ENCODE measurements around the gene IMPACT. TPM values are rescaled to one million over a fixed set of nuclear protein-coding genes. Genes with fewer than 3 reads are reported as not detected.

The IMPACT gene
- total RNA-seq, 4 donors from 2014 or later, result 14.9 to 22.9 (median 20.3) TPM

DNA sequence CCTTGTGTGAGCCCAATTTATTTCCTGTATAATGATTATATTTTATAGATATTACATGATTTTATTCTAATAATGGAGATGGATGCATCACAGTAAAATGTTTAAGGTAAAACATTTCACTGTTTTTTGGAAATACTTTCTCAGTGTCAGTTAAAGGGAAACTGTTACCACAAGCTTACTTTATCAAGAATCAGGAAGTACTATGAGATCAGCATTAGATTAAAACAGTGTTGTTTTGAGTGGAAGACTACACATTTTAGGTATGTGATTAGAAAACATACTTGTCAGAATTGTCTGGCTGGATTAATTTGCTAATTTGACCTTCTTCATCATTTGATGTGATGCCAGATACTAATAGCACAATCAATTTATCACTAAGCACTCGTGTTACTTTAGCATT lies 33.9 kb downstream of the IMPACT start, which contains the start of gene HRH4:
Gene HRH4 (plus strand): TSS at position 250 of the 400 bp plus-strand sequence. CDS start 92 bp downstream, at position 342.
- no peak for ATAC-seq (ENCODE audit: low FRiP score)
- DNase-seq (ENCODE audit: low spot score), result no peak
- no peak for TF ChIP-seq CTCF (IDR thresholded peaks at IDR 0.05)

- TF ChIP-seq CTCF (IDR thresholded peaks at IDR 0.05), result no peak
- ATAC-seq (ENCODE audit: low FRiP score) (no peak), DNase-seq (ENCODE audit: low spot score) (no peak)
Measured at GRCh38 chr18:24461996-24462395, 35.5 kb downstream of the IMPACT start.

DNA sequence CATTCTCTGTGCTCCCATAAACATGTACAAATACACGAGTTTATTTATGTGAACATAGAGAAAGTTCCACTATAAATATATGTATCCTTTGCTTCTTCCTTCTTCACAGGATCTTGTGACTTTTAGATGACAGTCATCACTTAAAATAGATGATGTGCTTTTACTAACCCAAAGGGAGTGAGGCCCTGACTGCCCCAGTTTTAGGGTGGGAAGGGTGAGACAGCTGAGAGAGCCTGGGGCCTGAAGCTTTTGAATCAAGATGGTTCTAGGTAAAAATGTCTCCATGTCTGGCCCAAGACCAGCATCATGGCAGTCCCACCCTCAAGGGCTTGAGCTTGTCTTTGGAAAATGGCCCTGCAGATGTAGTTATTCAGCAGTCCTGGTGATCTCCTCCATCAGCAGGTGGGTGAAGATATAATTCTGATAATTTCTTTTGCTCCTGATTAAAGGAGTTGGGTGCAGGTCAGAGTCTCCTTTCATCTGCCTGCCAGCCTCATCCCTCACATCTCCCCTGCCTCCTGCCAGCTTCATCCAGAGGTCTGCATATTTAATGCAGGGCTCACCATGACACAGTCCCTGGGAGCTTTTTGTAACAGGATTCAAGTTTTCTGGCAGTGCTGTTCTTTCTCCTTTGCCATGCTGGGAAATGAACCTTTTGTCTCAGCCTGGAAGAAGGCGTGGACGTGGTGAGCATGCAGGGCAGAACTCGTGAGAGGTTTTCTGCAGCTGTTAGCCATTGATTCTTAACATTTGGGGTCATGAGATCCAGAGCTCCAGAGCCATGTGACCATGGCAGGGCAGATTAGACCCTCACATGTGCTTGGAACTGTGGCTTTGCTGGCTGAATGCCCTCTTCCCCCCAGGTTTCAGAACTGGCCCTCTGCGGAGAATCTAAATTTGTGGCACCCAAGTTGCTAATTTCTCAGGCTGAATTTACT lies 36.6 kb downstream of the IMPACT start:
- no peak for ATAC-seq (ENCODE audit: low FRiP score)
- no peak for TF ChIP-seq CTCF (IDR thresholded peaks at IDR 0.05)
- no peak for DNase-seq (ENCODE audit: low spot score)

GRCh38 chr18:24465486-24465885 lies 39.0 kb downstream of the IMPACT start:
- no peak for TF ChIP-seq CTCF (IDR thresholded peaks at IDR 0.05)
- ATAC-seq (ENCODE audit: low FRiP score), result no peak
- DNase-seq (ENCODE audit: low spot score), result no peak

DNA sequence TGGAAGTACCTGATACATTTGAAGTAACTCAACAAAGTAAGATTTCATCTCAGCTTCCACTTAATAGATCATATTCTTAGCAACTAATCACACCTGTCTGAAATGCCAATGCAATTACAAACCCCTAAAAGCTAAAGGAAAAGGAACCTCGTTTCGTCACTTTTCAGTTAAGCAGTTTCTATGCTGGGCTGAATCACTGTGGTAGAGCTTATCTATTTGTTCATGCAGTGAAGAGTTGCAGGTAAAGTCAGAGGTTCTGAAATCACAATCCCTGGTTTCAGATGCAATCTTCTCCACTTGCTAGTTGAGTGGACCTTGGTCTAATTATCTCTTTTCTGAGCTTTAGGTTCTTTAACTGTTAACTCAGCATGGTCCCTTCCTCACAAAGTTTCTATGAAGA lies 40.3 kb downstream of the IMPACT start:
- DNase-seq (ENCODE audit: low spot score), result no peak
- ATAC-seq (ENCODE audit: low FRiP score), result no peak
- TF ChIP-seq CTCF (IDR thresholded peaks at IDR 0.05), result no peak

DNA sequence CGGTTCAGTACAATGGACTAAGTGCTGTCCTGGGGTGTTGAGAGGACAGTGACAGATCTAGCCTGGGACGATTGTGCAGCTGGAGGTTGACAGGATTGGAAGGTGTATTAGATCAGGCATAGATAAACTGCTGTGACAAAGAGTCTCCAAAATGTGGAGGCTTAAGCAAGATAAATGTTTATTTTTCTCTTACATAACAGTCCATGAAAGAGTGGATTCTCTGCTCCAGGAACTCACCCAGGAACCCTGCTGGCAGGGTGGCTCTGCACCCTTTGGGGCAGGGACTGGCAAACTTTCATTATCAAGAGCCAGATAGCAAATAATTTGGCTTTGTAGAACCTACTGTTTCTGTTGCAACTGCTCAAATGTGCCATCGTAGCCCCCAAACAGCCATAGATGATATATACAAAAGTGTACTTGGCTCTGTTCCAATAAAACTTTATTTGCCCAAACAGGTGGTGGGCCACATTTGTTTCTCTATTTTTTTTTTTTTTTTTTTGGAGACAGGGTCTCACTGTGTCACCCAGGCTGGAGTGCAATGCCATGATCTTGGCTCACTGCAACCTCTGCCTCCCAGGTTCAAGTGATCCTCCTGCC lies 43.6 kb downstream of the IMPACT start:
- no peak for TF ChIP-seq CTCF (IDR thresholded peaks at IDR 0.05)
- ATAC-seq (ENCODE audit: low FRiP score), result no peak
- DNase-seq (ENCODE audit: low spot score), result no peak
